ENCODE data around the gene BMP7.

The BMP7 gene

GRCh38 chr20:57124800-57125517 lies 141.5 kb downstream of the BMP7 start:
- DNase-seq (ENCODE audit: low spot score): no peak

GRCh38 chr20:57124366-57124765 lies 142.1 kb downstream of the BMP7 start:
- no peak for DNase-seq (ENCODE audit: low spot score)

- no peak for DNase-seq (ENCODE audit: low spot score)
Measured at GRCh38 chr20:57123504-57123903, 142.9 kb downstream of the BMP7 start.

GRCh38 chr20:57122536-57123489 lies 143.6 kb downstream of the BMP7 start:
- no peak for DNase-seq (ENCODE audit: low spot score)

- DNase-seq (ENCODE audit: low spot score): no peak
Measured at GRCh38 chr20:57118964-57119363, 147.5 kb downstream of the BMP7 start.
